SIG-M5 treated with dmso at 0.1 percent for 504 hours (cell line): ENCODE results near the gene ADCY1.

Experiments
- DNase-seq: peaks from one replicate; lab custom pipeline; 2025; ENCODE audit not compliant: unreplicated experiment; lab: John Stamatoyannopoulos, UW

The ADCY1 gene

DNA sequence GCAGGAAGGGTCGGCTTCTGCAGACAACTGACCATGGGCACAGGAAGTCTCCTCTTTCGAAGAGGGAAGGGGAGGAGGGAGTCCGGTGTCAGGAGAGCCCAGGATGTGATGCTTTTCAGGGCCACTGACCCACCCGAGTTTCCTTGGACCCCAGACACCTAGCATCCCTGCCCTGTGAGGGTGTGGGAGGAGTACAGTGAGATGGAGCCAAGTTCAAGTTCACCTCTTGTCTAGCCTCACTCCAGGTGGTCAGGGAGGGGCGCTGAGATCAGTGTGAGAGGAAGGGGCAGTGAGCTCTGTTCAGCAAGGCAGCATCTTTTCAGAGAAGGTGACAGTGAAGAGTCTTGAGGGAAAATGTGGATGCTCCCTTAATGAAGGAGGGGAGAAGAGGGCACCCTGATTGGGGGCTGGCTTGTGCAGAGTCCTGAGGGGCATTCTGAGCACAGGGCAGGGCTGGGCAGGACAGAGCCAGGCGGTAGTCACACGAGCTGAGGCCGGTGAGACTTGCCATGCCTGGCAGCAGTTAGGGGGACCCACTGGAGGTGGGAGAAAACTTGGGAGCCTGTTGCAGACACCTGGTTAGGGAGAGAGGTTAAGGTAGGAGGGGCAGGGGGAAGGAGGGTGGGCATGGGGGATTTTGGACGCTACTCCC lies 49.7 kb downstream of the ADCY1 start:
- no peak for DNase-seq

DNA sequence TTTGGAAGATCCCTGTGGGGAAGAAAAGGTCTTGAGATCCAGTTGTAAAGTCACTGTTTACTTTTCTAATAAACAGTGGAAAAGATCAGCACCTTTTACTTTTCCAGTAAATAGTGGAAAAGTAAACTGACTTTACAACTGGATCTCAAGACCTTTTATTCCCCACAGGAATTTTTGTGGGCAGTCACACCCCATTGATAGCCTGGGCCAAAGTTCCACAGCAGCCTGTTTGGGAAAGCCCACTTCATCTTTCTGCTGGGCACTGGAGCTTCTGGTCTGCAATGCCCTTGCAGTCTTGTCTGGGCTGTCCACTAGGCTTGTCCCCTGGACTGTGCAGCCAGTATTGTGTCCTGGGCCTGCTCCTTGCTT lies 50.2 kb downstream of the ADCY1 start:
- DNase-seq, result no peak

DNA sequence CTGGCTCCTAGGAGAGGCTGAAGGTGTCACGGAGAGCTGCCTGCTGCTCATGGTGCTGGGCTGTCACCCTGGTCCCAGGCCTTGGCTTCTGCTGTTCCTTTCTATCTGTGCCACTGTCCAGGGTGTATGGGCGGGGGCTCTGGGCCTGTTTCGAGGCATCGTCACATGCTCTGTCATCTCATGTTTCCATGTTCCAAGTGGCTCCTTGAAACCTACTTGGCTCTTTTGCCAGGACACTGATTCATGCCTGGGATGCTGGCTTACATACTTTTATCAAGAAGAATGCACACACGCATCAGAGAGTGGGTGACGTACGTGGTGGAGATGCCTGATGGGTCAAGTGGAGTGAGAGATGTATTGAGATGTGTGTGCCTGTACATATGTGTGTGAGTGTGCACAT lies 50.9 kb downstream of the ADCY1 start:
- DNase-seq, result no peak

DNA sequence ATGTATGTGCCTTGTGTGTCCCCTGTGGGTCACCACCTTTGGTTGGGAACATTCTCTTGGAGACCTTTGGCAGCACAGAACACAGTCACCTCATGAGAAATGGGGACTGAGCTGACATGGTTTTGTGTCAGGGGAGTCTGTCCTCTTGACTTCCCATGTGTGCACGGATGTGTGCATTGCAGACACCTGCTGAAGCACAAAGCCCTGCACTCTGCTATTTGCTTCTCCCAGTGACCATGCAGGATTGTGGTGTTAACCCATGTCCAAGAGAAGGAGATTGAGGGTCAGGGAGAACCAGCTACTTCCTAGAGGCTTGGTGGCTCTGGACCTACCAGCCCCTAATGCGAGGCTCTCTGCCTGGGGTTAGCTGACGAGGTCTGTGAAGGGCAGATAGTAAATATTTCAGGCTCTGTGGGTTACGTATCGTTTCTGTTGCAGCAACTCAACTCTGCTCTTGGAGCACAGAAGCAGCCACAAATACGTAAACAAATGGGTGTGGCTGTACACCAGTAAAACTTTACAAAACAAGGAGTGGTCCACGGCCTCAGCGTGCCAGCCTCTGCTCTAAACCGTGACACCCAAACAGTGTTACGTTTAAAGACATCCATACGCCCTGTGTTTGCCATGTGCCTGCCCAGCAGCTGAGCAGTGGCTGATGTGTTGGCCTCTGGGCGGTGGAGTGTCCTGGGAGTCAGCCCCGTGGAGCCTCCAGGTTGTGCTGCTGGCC lies 51.7 kb downstream of the ADCY1 start:
- DNase-seq, result no peak

DNA sequence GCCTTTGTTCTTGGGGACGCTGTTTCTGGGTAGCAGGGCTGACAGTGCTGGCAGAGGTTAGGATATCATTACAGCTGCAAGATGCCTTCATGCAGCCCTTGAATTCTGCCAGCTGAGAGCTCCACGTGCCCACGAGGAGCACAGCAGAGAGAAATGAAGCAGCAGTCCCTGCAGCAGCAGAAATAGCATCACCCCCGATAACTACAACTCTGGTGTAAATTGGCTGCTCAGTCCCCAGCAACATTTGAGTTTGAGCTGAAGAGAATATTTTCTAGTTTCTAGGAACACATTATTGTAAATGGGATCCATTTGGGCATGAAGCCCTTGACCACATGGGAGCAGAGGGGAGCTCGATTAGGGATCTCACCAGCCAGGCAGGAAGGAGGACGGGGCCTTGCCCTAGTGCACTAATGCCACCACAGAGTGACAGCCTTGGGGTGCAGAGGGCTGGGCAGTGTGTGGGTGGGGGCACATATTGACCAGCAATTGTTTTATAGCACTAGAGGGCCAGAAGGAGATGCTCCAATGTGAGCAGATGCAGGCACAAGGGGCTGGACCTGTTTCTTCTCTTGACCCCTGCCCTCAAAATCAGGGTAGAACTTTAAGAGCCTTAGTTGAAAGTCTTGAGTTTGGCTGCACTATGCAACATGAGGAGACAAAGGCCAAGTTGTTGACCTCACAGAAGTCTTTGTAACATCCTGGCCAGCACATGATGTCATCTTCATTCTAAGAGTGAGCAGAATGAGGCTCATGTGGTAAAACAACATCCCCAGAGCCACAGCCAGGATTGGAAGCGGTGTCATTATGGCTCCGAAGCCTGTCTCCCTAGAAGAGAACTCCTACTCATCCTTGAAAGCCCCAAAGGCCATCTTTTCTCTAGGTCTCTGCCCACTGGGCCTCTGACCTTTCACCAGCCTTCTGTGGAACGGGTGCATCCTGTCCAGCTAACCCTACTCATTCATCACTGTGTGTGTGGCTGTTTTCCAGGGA lies 52.6 kb downstream of the ADCY1 start:
- no peak for DNase-seq

DNA sequence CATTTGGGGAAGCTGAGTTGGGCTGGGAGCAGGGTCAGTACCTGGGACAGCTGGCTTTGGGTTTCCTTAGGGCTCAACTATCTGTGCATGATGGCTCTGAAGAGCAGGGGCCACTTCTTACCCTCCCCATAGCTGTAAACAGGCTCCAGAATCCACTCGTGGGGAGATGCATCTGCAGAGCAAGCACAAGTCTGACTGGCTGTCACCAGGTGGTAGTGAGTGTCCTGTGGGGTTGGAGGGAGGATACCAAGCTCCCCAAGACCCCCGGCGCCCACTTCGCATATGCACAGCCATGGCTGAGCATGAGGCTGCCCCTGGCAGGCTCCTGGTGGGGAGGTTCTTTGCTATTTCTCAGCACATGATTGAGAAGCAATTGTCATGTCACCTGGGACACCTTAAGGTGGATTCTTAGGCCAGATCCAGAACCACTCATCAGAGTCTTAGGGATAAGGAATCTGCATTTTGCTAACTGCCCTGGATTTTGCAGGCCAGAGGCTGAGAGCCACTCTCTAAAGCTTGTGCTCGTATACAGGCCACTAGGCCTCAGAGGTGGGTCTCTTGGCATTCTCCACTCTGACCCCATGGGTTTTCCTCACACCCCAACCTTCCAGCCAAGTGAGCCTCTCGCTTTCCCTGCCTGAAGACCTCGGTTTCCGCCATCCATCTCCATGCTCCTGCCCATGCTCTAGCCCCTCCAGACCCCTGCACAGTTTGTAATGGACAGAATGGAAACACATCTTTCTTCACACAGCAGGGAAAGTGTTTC lies 53.7 kb downstream of the ADCY1 start:
- DNase-seq, result no peak

DNA sequence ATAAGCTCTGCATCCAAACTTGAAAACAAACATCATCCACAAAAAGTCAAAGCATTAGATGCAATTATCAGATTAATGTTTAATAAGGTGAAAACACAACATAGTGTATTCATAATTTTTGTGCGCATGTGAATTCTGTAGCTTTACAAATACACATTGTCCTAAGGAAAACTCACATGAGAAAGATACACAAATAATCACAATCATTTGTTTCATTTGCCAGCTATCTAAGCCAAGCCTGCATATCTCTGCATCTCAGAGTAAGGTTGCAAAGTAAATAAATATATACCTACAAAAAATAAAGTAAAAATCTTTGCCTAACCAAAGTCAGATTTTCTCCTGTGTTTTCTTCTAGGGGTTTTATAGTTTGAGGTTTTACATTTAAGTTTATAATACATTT lies 57.4 kb downstream of the ADCY1 start:
- DNase-seq, result no peak

DNA sequence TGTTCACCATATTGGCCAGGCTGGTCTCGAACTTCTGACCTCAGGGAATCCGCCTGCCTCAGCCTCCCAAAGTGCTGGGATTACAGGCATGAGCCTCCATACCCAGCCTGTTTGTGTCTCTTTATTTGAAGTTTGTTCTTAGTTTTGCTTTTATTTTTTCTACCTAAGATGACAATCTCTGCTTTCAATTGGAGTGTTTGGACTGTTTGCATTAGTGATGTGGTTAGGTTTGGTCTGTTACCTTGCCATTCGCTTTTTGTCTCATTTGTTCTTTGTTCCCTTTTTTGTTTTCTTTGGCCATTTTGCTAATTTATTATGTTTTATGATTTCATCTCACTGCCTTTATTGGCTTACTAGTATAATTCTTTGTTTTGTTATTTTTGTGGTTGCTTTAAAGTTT lies 62.6 kb downstream of the ADCY1 start:
- DNase-seq, result no peak

DNA sequence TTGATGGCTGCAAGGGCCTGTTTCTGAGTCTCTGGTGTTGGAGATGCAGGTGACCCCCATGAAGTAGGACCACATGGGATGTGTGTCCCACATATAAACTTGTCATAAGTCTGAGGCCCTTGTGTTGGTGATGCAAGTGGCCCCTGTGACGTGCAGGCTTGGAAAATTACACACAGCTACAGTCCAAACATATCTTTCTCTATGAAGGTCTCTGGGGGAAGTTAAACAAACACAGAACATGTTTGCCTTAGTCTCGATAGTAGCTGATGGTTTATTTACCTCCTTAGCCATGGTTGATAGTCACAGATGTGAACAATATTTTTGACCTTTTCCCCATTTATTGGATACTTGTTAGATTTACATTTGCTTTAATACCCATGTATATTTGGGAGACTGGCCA lies 64.7 kb downstream of the ADCY1 start:
- no peak for DNase-seq

DNA sequence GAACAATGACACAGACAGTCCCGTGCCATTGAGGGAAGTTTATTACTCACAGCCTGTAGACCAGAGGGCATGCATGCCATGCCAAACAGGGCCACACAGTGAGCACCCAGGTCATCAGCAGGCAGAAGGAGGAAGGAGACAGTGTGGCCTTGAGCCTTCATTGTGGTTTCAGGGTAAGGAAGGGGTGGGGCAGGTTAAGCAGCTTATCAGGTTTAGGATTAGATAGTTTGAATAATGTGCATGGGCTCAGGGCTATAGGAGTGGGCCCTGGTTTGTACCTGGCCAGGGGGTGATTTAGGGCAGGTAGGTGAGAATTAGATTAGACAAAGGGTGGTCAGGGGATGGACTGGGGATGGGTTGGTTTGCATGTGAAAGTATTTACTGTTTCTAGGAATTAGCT lies 67.9 kb downstream of the ADCY1 start:
- DNase-seq, result no peak

DNA sequence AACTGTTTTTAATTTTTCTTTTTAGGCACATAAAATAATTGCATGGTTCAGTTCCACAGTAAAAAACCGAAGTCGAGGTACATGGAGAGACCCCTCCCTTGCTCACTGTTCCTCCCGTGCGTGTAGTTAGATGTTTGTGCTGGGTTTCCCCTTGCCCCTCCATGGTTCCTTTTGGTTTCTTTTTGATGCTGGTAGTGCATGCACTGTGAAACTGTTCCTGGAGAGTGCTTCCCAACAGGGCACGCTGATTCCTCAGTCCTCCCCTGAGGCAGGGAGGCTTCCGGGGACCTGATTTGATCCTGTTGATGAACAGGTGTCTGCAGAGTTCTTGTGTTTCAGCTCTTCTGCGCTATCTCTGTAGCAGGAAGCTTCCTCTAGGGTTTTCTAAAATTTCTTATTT lies 69.5 kb downstream of the ADCY1 start:
- no peak for DNase-seq

DNA sequence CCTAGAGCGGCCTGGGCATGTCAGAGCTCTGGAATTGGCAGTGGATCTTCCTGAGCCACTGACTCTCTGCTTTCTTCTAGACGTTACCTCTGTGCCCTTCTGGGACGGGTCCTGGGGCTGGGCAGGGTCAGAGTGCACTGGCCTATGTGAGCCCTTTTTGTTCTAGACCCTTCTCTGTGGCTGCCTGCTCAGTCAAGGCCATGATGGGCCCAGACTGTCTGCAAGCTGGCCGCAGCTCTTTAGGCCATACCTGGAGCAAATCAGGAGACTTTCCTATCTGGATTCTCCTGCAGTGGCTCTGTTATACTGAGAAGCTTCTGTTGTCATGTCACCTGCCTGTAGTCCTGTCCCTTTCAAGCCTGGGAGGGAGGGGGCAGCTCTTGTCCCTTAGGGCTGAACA lies 70.1 kb downstream of the ADCY1 start:
- DNase-seq, result no peak

DNA sequence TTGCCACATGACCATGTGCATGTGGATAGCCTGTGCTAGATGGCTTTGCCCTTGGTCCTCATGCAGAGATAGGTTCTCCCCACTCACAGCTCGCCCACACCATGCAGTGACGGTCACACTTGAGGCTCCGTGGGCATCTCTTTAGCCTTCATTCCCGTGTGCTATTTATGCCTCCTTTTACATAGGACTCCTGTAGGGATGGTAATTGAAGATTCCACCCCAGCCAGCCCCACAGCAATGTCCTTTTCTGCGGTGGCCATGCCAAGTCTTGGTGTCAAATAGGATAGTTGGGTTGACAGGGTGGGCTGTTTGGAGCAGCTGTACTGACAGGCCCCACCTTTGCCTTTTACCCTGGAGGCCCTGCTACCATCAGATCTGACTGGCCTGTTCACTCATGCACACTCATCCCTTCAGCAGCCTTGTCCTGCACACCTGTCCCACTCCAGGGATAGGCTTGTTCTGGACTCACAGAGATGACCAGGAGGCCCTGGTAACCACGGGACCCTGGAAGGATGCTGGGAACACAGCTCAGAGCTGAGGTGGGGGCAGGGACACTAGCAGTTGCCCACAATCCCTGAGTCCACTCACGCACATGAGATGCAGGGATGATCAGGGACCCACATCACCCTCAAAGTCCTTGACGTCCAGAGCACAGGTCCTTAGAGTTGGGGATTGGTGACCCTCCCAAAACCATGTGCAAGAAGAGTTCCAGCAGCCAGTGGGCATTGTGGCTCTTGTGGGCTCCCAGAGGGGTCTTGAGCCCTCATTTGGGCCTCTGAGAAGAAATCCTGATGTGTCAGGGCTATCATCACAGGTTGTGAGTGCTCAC lies 71.2 kb downstream of the ADCY1 start:
- no peak for DNase-seq

DNA sequence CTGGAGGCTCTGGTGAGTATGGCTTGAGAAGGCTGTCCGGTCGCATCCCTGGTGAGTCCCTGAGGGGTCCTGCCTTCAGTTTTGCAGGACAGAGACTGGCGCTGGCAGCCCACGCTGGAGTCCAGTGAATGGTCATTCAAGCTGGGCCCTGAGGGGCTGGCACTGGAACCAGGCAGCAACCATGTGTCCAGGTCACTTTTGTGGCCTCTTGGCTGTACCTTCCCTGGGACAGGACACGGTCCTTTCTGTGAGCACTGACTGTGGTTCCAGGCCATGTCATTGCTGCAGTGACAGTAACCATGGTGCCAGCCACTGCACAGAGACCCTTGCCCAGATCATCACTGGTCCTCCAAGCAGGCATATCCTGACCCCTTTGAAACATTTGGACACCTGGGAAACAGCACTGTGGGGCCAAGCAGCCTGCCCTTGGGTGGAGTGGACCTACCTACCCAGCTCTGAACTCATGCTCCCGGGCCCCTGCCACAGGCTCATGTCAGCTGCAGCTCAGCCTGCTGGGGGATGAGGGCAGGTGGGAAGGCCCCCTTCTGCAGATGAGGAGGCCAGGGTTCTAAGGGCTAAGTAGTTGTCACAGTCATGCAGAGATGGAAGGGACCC lies 72.1 kb downstream of the ADCY1 start:
- no peak for DNase-seq

DNA sequence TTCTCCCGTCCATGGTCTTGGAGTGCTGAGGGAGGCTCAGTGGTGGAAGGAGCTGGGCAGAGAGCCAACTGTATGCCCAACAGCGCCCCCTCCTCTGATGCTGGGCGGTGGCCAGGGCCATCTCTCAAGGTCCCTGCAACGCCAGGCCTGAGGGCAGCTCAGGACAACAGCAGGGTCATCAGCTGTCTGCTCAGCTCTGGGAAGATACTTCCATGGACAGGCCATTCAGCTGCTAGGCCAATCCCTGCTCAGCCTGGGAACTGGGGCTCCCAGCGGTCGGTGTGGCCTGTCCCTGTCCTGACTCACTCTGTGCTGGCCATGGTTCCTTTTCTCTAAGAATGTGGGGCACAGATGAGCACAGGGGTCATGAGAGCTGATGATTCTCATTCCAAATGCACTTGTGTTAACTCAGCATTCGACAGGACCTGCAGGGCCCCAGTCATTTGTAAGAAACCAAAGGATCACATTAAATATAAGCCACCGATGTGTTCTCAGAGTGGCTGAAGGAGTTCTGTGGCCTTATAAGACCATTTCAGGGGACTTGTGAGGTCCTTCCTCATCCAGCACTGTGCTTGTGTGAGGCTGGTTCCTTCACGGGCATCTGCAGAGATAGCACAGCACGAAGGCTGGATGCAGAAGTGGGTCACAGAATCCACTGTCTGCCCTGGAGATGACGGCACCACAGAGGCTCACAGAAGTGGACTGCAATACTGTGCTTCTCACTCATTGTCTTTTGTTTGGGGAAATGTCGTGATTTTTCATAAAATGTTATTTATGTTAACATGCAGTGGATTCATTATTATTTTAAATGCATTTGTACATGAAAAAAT lies 73.0 kb downstream of the ADCY1 start:
- no peak for DNase-seq

DNA sequence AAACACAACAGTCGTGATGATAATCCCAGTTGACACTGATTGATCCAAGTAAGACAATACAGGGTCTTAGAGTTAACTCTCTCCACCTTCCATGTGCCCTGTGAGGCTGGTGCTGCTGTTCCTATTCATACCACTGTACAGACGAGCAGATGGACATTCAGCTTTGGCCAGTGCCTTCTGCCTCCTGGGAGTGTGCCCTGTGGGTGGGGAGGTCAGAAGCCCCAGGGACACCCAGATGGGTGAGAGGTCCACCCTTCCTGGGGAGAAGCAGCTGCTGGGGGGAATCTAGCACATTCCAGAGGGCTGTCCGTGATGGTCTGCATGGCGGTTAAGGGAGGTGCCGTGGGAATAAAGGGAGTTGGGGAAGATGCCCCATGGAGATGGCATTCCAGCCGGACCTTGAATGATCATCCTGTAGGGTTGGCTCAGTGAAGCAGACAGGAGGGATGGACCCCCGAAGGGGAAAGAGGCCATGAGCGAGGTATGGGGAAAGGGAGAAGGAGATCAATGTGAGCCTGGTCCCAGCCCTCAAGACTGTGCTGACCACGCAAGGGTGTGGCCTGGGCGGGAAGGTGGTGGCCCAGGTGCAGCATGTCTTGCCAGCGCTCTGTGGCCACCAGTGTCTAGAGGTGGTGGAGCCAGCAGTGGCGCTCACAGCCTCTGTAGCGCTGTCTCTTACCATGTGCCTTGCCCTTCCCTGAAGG lies 74.0 kb downstream of the ADCY1 start:
- DNase-seq, result no peak

DNA sequence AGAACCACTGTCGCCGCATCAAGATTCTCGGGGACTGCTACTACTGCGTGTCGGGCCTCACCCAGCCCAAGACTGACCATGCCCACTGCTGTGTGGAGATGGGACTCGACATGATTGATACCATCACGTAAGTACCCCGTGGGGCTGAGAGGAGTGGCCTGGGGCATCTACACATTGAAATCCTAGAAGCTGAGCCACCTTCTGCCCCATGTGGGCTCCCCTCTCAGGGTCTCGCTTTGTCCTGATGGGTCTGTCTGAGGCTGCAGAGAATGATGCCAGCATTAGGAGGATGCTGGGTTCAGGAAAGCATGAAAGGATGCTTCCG lies 74.5 kb downstream of the ADCY1 start:
- DNase-seq, result no peak

DNA sequence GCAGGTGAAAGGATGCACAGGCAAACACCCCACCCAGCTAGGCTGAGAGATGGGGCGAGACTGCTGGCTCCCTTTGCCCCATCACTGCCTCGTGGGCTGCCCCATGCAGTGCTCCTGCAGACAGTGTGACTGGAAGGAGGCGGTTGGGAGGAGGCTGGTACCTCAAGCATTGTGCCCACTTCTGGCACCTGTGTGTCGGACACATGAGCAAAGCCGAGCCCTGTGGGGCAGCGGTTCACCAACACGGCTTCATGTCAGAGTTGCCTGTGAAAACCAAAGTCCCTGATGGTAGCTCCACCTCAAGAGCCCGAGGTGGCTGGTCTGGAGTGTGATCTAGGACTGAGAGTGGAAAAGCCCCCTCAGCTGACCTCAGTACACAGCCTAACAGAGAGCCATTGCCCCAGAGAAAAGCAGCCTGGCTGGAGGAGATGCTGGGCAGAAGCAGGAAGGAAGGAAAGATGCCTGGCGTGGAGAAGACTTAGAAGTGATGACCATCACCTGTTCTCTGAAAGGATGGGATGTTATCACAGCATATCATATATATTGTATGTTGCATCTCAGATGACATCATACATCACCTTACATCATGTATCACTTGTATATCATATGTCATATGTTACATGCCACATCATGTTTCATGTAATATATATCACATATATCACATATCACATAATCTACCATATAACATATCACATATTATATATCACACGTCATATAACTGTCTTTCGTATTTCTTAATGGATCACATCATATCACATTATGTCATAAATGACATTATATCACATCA lies 75.6 kb downstream of the ADCY1 start:
- no peak for DNase-seq
